ENCODE data around the gene RYR1. TPM values are rescaled to one million over a fixed set of nuclear protein-coding genes. Genes with fewer than 3 reads are reported as not detected.

Gene RYR1
- total and polyA plus RNA-seq, 8 donors = 1.5 to 5.8 (median 3.6) TPM

GRCh38 chr19:38437295-38437694, 3.8 kb downstream of the RYR1 start:
- no peak for ATAC-seq
- Histone ChIP-seq H3K9me3 (no peaks in the 10 kb centered on the region), H3K4me1 (peaks cover 0 to 11% of the 10 kb centered on the region in 2 donors), H3K27me3 (peaks cover 12 to 55% of the 10 kb centered on the region in 2 donors), H3K36me3 (no peaks in the 10 kb centered on the region), H3K4me3 (no peak overlapping the region), H3K27ac (no peak overlapping the region)
- TF ChIP-seq CTCF (IDR thresholded peaks at IDR 0.05) = no peak
- intact Hi-C loops (cut with DNase I) = no loop called here
- DNase-seq = no peak

GRCh38 chr19:38437917-38438316, 4.4 kb downstream of the RYR1 start:
- ATAC-seq (no peak), DNase-seq (no peak)
- peaks cover 11 to 55% of the 10 kb centered on the region in 2 donors for H3K27me3 ChIP-seq
- H3K36me3 ChIP-seq = no peaks in the 10 kb centered on the region
- no peak overlapping the region for H3K27ac ChIP-seq
- no peaks in the 10 kb centered on the region for H3K9me3 ChIP-seq
- TF ChIP-seq CTCF (IDR thresholded peaks at IDR 0.05) = no peak
- intact Hi-C loops (cut with DNase I) = no loop called here
- H3K4me3 ChIP-seq = no peak overlapping the region
- peaks cover 0 to 11% of the 10 kb centered on the region in 2 donors for H3K4me1 ChIP-seq

- Histone ChIP-seq H3K4me1 (no peaks in the 10 kb centered on the region), H3K27me3 (peaks cover 0 to 29% of the 10 kb centered on the region in 2 donors), H3K4me3 (no peak overlapping the region), H3K27ac (no peak overlapping the region), H3K9me3 (no peaks in the 10 kb centered on the region), H3K36me3 (no peaks in the 10 kb centered on the region)
- DNase-seq = no peak
- no peak for ATAC-seq
- intact Hi-C loops (cut with DNase I) = no loop called here
- no peak for TF ChIP-seq CTCF (IDR thresholded peaks at IDR 0.05)
Measured at GRCh38 chr19:38440592-38440991, 7.1 kb downstream of the RYR1 start.

GRCh38 chr19:38441657-38442348, 8.3 kb downstream of the RYR1 start:
- intact Hi-C loops (cut with DNase I) = no loop called here
- Histone ChIP-seq H3K4me1 (no peaks in the 10 kb centered on the region), H3K9me3 (no peaks in the 10 kb centered on the region), H3K4me3 (no peak overlapping the region), H3K27me3 (peaks cover 0 to 18% of the 10 kb centered on the region in 2 donors), H3K27ac (no peak overlapping the region), H3K36me3 (no peaks in the 10 kb centered on the region)
- no peak for TF ChIP-seq CTCF (IDR thresholded peaks at IDR 0.05)
- DNase-seq (no peak), ATAC-seq (peak; percentile 23)

- ATAC-seq = no peak
- Histone ChIP-seq H3K9me3 (no peaks in the 10 kb centered on the region), H3K36me3 (no peaks in the 10 kb centered on the region), H3K4me1 (no peaks in the 10 kb centered on the region), H3K4me3 (no peak overlapping the region), H3K27me3 (peaks cover 0 to 10% of the 10 kb centered on the region in 2 donors), H3K27ac (no peak overlapping the region)
- no peak for TF ChIP-seq CTCF (IDR thresholded peaks at IDR 0.05)
- intact Hi-C loops (cut with DNase I) = no loop called here
- no peak for DNase-seq
Measured at GRCh38 chr19:38442736-38443135, 9.2 kb downstream of the RYR1 start.

Measured in left lung (tissue), 10 donors.